ENCODE results near the gene USP46.

USP46 gene

GRCh38 chr4:52618795-52619590 is 40.1 kb downstream of the USP46 start:
- no peak for DNase-seq (ENCODE audit: low spot score)

GRCh38 chr4:52617336-52618020 is 41.6 kb downstream of the USP46 start:
- DNase-seq (ENCODE audit: low spot score): no peak

GRCh38 chr4:52614241-52614640 is 44.9 kb downstream of the USP46 start:
- DNase-seq (ENCODE audit: low spot score): no peak

- no peak for DNase-seq (ENCODE audit: low spot score)
These were observed 46.8 kb downstream of the USP46 start for GRCh38 chr4:52612341-52612740.

- no peak for DNase-seq (ENCODE audit: low spot score)
These were observed 48.0 kb downstream of the USP46 start for GRCh38 chr4:52611030-52611555.

GRCh38 chr4:52606726-52607125 is 52.4 kb downstream of the USP46 start:
- no peak for DNase-seq (ENCODE audit: low spot score)

GRCh38 chr4:52606040-52606439 is 53.1 kb downstream of the USP46 start:
- no peak for DNase-seq (ENCODE audit: low spot score)

GRCh38 chr4:52604215-52604614 is 54.9 kb downstream of the USP46 start:
- DNase-seq (ENCODE audit: low spot score): no peak

- no peak for DNase-seq (ENCODE audit: low spot score)
These were observed 58.8 kb downstream of the USP46 start for GRCh38 chr4:52600275-52600674.

- DNase-seq (ENCODE audit: low spot score): no peak
These were observed 64.1 kb downstream of the USP46 start for GRCh38 chr4:52595001-52595400.

GRCh38 chr4:52592287-52592686 is 66.8 kb downstream of the USP46 start:
- no peak for DNase-seq (ENCODE audit: low spot score)

- no peak for DNase-seq (ENCODE audit: low spot score)
These were observed 70.1 kb downstream of the USP46 start for GRCh38 chr4:52588771-52589591.

- DNase-seq (ENCODE audit: low spot score): no peak
These were observed 71.0 kb downstream of the USP46 start for GRCh38 chr4:52588097-52588496.

GRCh38 chr4:52586069-52586468 is 73.0 kb downstream of the USP46 start:
- DNase-seq (ENCODE audit: low spot score): no peak

- DNase-seq (ENCODE audit: low spot score): no peak
These were observed 73.7 kb downstream of the USP46 start for GRCh38 chr4:52585379-52585778.

- DNase-seq (ENCODE audit: low spot score): no peak
These were observed 79.4 kb downstream of the USP46 start for GRCh38 chr4:52579602-52580272.

- DNase-seq (ENCODE audit: low spot score): no peak
These were observed 80.2 kb downstream of the USP46 start for GRCh38 chr4:52578951-52579350.

- DNase-seq (ENCODE audit: low spot score): no peak
These were observed 81.5 kb downstream of the USP46 start for GRCh38 chr4:52577624-52577962.

GRCh38 chr4:52576961-52577623 is 82.0 kb downstream of the USP46 start:
- DNase-seq (ENCODE audit: low spot score): no peak

GRCh38 chr4:52576326-52576725 is 82.8 kb downstream of the USP46 start:
- DNase-seq (ENCODE audit: low spot score): no peak

GRCh38 chr4:52575406-52575805 is 83.7 kb downstream of the USP46 start:
- DNase-seq (ENCODE audit: low spot score): no peak

Data from left forelimb (tissue), 1 donor.